Measurements from ENCODE around the gene ANKFY1. TPM values are rescaled to one million over a fixed set of nuclear protein-coding genes. Genes with fewer than 3 reads are reported as not detected.

Gene ANKFY1
- total RNA-seq, 1 donor from 2014 or later = 22.6 TPM

GRCh38 chr17:4174556-4174955 lies 89.2 kb downstream of the ANKFY1 start:
- no peak for TF ChIP-seq CTCF (IDR thresholded peaks at IDR 0.05; ENCODE audit: insufficient read depth, low read length, severe bottlenecking)
- no peak for FAIRE-seq

GRCh38 chr17:4173781-4174180 lies 90.0 kb downstream of the ANKFY1 start:
- no peak for FAIRE-seq
- H3K4me3 ChIP-seq (ENCODE audit: low read depth, low read length) = no peak overlapping the region
- TF ChIP-seq CTCF (IDR thresholded peaks at IDR 0.05; ENCODE audit: insufficient read depth, low read length, severe bottlenecking) = no peak
- no peaks in the 10 kb centered on the region for H3K27me3 ChIP-seq (ENCODE audit: control insufficient read depth, insufficient read depth, low read length)
- H3K36me3 ChIP-seq (ENCODE audit: control insufficient read depth, insufficient read depth, low read length) = peaks cover 49% of the 10 kb centered on the region
- DNase-seq (ENCODE audit: low read depth) = no peak

More at GRCh38 chr17:4174556-4174955, 89.2 kb downstream of the ANKFY1 start:
- H3K36me3 ChIP-seq (ENCODE audit: control insufficient read depth, insufficient read depth, low read length) = peaks cover 45% of the 10 kb centered on the region
- no peak for DNase-seq (ENCODE audit: low read depth)
- H3K4me3 ChIP-seq (ENCODE audit: low read depth, low read length) = no peak overlapping the region
- no peaks in the 10 kb centered on the region for H3K27me3 ChIP-seq (ENCODE audit: control insufficient read depth, insufficient read depth, low read length)

DNA sequence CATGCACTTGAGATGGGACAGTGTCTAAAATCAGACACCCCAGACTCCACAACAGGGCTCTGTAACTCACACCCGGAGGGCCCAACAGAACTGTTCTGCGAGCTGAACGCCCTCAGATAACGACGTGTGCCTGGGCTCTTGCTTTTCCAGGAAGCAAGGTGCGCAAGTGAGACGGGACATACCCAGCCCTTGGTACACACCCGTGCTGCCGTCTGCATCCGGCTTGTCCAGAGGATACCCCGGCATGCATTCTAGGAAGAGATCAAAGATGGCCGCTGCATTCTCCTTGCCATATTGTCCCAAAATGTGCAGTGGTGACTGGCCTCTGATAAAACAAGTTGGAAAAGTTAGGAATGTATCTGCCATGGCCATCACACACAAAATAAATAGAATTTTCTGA lies 91.4 kb downstream of the ANKFY1 start:
- no peak for TF ChIP-seq CTCF (IDR thresholded peaks at IDR 0.05; ENCODE audit: insufficient read depth, low read length, severe bottlenecking)
- H3K27me3 ChIP-seq (ENCODE audit: control insufficient read depth, insufficient read depth, low read length) = no peaks in the 10 kb centered on the region
- DNase-seq (ENCODE audit: low read depth) (no peak), FAIRE-seq (no peak)
- no peak overlapping the region for H3K4me3 ChIP-seq (ENCODE audit: low read depth, low read length)
- peaks cover 44% of the 10 kb centered on the region for H3K36me3 ChIP-seq (ENCODE audit: control insufficient read depth, insufficient read depth, low read length)

GRCh38 chr17:4170639-4171280 lies 93.0 kb downstream of the ANKFY1 start:
- FAIRE-seq (no peak), DNase-seq (ENCODE audit: low read depth) (no peak)
- peaks cover 40% of the 10 kb centered on the region for H3K36me3 ChIP-seq (ENCODE audit: control insufficient read depth, insufficient read depth, low read length)
- H3K27me3 ChIP-seq (ENCODE audit: control insufficient read depth, insufficient read depth, low read length) = no peaks in the 10 kb centered on the region
- no peak overlapping the region for H3K4me3 ChIP-seq (ENCODE audit: low read depth, low read length)
- no peak for TF ChIP-seq CTCF (IDR thresholded peaks at IDR 0.05; ENCODE audit: insufficient read depth, low read length, severe bottlenecking)

- Histone ChIP-seq H3K36me3 (ENCODE audit: control insufficient read depth, insufficient read depth, low read length) (peaks cover 31% of the 10 kb centered on the region), H3K4me3 (ENCODE audit: low read depth, low read length) (no peak overlapping the region), H3K27me3 (ENCODE audit: control insufficient read depth, insufficient read depth, low read length) (no peaks in the 10 kb centered on the region)
- no peak for FAIRE-seq
- no peak for DNase-seq (ENCODE audit: low read depth)
- no peak for TF ChIP-seq CTCF (IDR thresholded peaks at IDR 0.05; ENCODE audit: insufficient read depth, low read length, severe bottlenecking)
Measured at GRCh38 chr17:4167786-4168185, 96.0 kb downstream of the ANKFY1 start.

GRCh38 chr17:4166419-4166818 lies 97.4 kb downstream of the ANKFY1 start:
- FAIRE-seq (no peak), DNase-seq (ENCODE audit: low read depth) (no peak)
- Histone ChIP-seq H3K36me3 (ENCODE audit: control insufficient read depth, insufficient read depth, low read length) (peaks cover 22% of the 10 kb centered on the region), H3K4me3 (ENCODE audit: low read depth, low read length) (no peak overlapping the region), H3K27me3 (ENCODE audit: control insufficient read depth, insufficient read depth, low read length) (no peaks in the 10 kb centered on the region)
- no peak for TF ChIP-seq CTCF (IDR thresholded peaks at IDR 0.05; ENCODE audit: insufficient read depth, low read length, severe bottlenecking)

Measured in bronchial epithelial cell (primary cell).